B cell (primary cell): ENCODE data around the gene JPH2.

Source experiments
- CTCF ChIP-seq: fragments of 200-600 bp; IDR thresholded peaks from one replicate; pipeline ENCODE4 v1.8.0; 2022; ENCODE audit warnings: antibody characterized with exemption, mild to moderate bottlenecking
- EZH2 ChIP-seq: IDR thresholded peaks from 2 replicates; pipeline ENCODE4 v1.6.1; 2012; ENCODE audit warnings: borderline replicate concordance, low read depth, mild to moderate bottlenecking, moderate library complexity, low read length; ENCODE audit not compliant: insufficient read depth, poor library complexity, severe bottlenecking

- TF ChIP-seq CTCF (no peak), EZH2 (no peak)
These were observed 69.4 kb downstream of the JPH2 start for GRCh38 chr20:44117296-44118184.
